ENCODE measurements around the gene ZNF224.

- no peak for TF ChIP-seq POLR2A (IDR thresholded peaks at IDR 0.05; ENCODE audit: extremely low read depth, insufficient read length)
- TF ChIP-seq CTCF (IDR thresholded peaks at IDR 0.05; ENCODE audit: low read depth, low read length): no peak
These were observed 19.7 kb downstream of the ZNF224 start for GRCh38 chr19:44113784-44114390.
